GM23338 (cell line): ENCODE results near the gene NFIA. TPM values are rescaled to one million over a fixed set of nuclear protein-coding genes. Genes with fewer than 3 reads are reported as not detected.

Source experiments
- ATAC-seq: fragments of 200-7000 bp; cut with Tn5 transposase; 3 replicates; pipeline ENCODE4 v1.9.1; 2020
- DNase-seq: peaks from one replicate; pipeline ENCODE4 v3.0.0-alpha.2; 2015; ENCODE audit warnings: low spot score
- H2AFZ ChIP-seq: fragments of 200-600 bp; sonication (generic); 2 replicates; pipeline ENCODE4 v1.8.0; 2016; ENCODE audit warnings: antibody characterized with exemption, mild to moderate bottlenecking, moderate library complexity
- H3F3A ChIP-seq: fragments of 200-600 bp; sonication (generic); replicated peaks from 2 replicates; pipeline ENCODE4 v1.8.0; 2017; ENCODE audit warnings: antibody characterized with exemption, mixed run types, low read depth
- H3K27ac ChIP-seq: fragments of 200-600 bp; sonication (generic); 2 replicates; pipeline ENCODE4 v1.6.1; 2016; ENCODE audit warnings: low read depth
- H3K27me3 ChIP-seq: fragments of 200-600 bp; sonication (generic); 2 replicates; pipeline ENCODE4 v1.8.0; 2016; ENCODE audit warnings: mild to moderate bottlenecking, mixed run types, moderate library complexity; ENCODE audit not compliant: insufficient read depth
- H3K36me3 ChIP-seq: fragments of 200-600 bp; sonication (generic); 2 replicates; pipeline ENCODE4 v1.8.0; 2016; ENCODE audit warnings: mild to moderate bottlenecking; ENCODE audit not compliant: insufficient read depth
- H3K4me1 ChIP-seq: fragments of 200-600 bp; sonication (generic); 2 replicates; pipeline ENCODE4 v1.8.0; 2016; ENCODE audit warnings: mild to moderate bottlenecking, moderate library complexity; ENCODE audit not compliant: insufficient read depth
- H3K4me2 ChIP-seq: fragments of 200-600 bp; sonication (generic); 2 replicates; pipeline ENCODE4 v1.7.1; 2017; ENCODE audit warnings: mixed run types
- H3K4me3 ChIP-seq: fragments of 200-600 bp; sonication (generic); 2 replicates; pipeline ENCODE4 v1.6.1; 2016; ENCODE audit warnings: mixed run types
- H3K79me2 ChIP-seq: fragments of 200-600 bp; sonication (generic); replicated peaks from 2 replicates; pipeline ENCODE4 v1.8.0; 2017; ENCODE audit warnings: mild to moderate bottlenecking; ENCODE audit not compliant: insufficient read depth
- H3K9me2 ChIP-seq: fragments of 200-600 bp; sonication (generic); 2 replicates; pipeline ENCODE4 v1.8.0; 2017; ENCODE audit not compliant: insufficient read depth
- H4K20me1 ChIP-seq: fragments of 200-600 bp; sonication (generic); replicated peaks from 2 replicates; pipeline ENCODE4 v1.8.0; 2017; ENCODE audit warnings: mild to moderate bottlenecking; ENCODE audit not compliant: insufficient read depth
- H3K27ac Mint-ChIP-seq: 2 replicates; pipeline ENCODE4 v1.8.0; 2020; ENCODE audit warnings: inconsistent platforms, mild to moderate bottlenecking, moderate library complexity, mixed read lengths
- H3K27me3 Mint-ChIP-seq: 3 replicates; pipeline ENCODE4 v1.8.0; 2022; ENCODE audit warnings: low read depth, mild to moderate bottlenecking, moderate library complexity, mixed read lengths, inconsistent platforms; ENCODE audit not compliant: insufficient read depth, poor library complexity
- H3K36me3 Mint-ChIP-seq: 3 replicates; pipeline ENCODE4 v1.8.0; 2021; ENCODE audit warnings: low read depth, mild to moderate bottlenecking, inconsistent platforms, moderate library complexity, mixed read lengths
- H3K4me1 Mint-ChIP-seq: 3 replicates; pipeline ENCODE4 v1.8.0; 2020; ENCODE audit warnings: mild to moderate bottlenecking, inconsistent platforms, mixed read lengths
- H3K4me3 Mint-ChIP-seq: 3 replicates; pipeline ENCODE4 v1.8.0; 2021; ENCODE audit warnings: moderate library complexity, mild to moderate bottlenecking, inconsistent platforms, mixed read lengths
- H3K9me3 Mint-ChIP-seq: 3 replicates; pipeline ENCODE4 v1.8.0; 2020; ENCODE audit warnings: moderate library complexity, mild to moderate bottlenecking, inconsistent platforms, mixed read lengths
- CREB1 ChIP-seq: fragments of 250-450 bp; sonication (Bioruptor Pico); IDR thresholded peaks from 2 replicates; pipeline ENCODE4 v1.5.0; 2020; ENCODE audit warnings: low read depth, mild to moderate bottlenecking, moderate library complexity
- CTCF ChIP-seq, 2 experiments: fragments of 200-600 bp in 1 of 2; sonication (generic) in 1 of 2; conservative IDR thresholded peaks; 2 replicates each; pipeline versions ENCODE4 v1.5.1 to v1.6.1; 2016 to 2017; ENCODE audit warnings: antibody characterized with exemption in 2 of 2, low read depth in 2 of 2, mild to moderate bottlenecking in 2 of 2, moderate library complexity in 1 of 2
- ETS1 ChIP-seq: IDR thresholded peaks from 2 replicates; pipeline ENCODE4 v1.6.1; 2016; ENCODE audit warnings: antibody characterized with exemption
- EZH2 ChIP-seq: fragments of 200-600 bp; sonication (generic); IDR thresholded peaks from one replicate; pipeline ENCODE4 v1.8.0; 2017; ENCODE audit warnings: antibody characterized with exemption, mild to moderate bottlenecking, low read depth; ENCODE audit not compliant: unreplicated experiment
- EZH2phosphoT487 ChIP-seq: fragments of 200-600 bp; sonication (generic); IDR thresholded peaks from one replicate; pipeline ENCODE4 v1.8.1; 2018; ENCODE audit warnings: antibody characterized with exemption; ENCODE audit not compliant: unreplicated experiment
- JUNB ChIP-seq: IDR thresholded peaks from one replicate; pipeline ENCODE4 v1.6.1; 2016; ENCODE audit warnings: antibody characterized with exemption; ENCODE audit not compliant: unreplicated experiment
- NANOG ChIP-seq: IDR thresholded peaks from 2 replicates; pipeline ENCODE4 v1.6.1; 2016; ENCODE audit warnings: antibody characterized with exemption, borderline replicate concordance
- POLR2AphosphoS5 ChIP-seq: IDR thresholded peaks from 2 replicates; pipeline ENCODE4 v1.6.1; 2016; ENCODE audit warnings: antibody characterized with exemption, low read depth
- REST ChIP-seq: IDR thresholded peaks from one replicate; pipeline ENCODE4 v1.6.1; 2018; ENCODE audit warnings: antibody characterized with exemption; ENCODE audit not compliant: unreplicated experiment
- STAT1 ChIP-seq: IDR thresholded peaks from one replicate; pipeline ENCODE4 v1.6.1; 2016; ENCODE audit warnings: antibody characterized with exemption; ENCODE audit not compliant: unreplicated experiment
- ZNF331 ChIP-seq: fragments of 250-450 bp; sonication (Bioruptor Pico); IDR thresholded peaks from 2 replicates; pipeline ENCODE4 v1.5.0; 2020; ENCODE audit warnings: low read depth, mild to moderate bottlenecking, moderate library complexity
- ZNF462 ChIP-seq: fragments of 250-450 bp; sonication (Bioruptor Pico); IDR thresholded peaks from 2 replicates; pipeline ENCODE4 v1.5.0; 2020; ENCODE audit warnings: mild to moderate bottlenecking, moderate library complexity
- polyA plus RNA-seq: library from polyadenylated mRNA; unstranded; fragments of >200 nt; fragmentation: Nextera tagmentation; extraction: Ambion mirVana; gene quantifications from 2 replicates; pipeline ENCODE4 v1.2.1, GENCODE V29; 2016
- total RNA-seq: library from RNA; depleted of rRNA; stranded (reverse); fragments of >200 nt; shearing (Covaris generic); gene quantifications from 2 replicates; pipeline ENCODE4 v1.2.3, GENCODE V29; 2014

The NFIA gene
- total and polyA plus RNA-seq, 2 experiments from 2014 or later: 0.97 to 2.3 TPM

GRCh38 chr1:61151565-61151964 lies 69.2 kb downstream of the NFIA start (continued):
- TF ChIP-seq ETS1 (no peak), ZNF331 (no peak), NANOG (no peak), CTCF (conservative IDR thresholded peaks at IDR 0.05; ENCODE audit: low read depth in 2 of 2) (no peak), JUNB (no peak), CREB1 (CRISPR knock-in tag) (no peak), STAT1 (no peak), EZH2 (no peak)

GRCh38 chr1:61152066-61152465 lies 69.7 kb downstream of the NFIA start:
- Histone ChIP-seq H3K4me1 (peaks cover 10% of the 10 kb centered on the region; the same call in 1 of the 2 replicates), H3K4me2 (no peak overlapping the region), H2AFZ (no peak overlapping the region), H3K36me3 (no peaks in the 10 kb centered on the region), H3K27me3 (no peaks in the 10 kb centered on the region), H3K9me2 (no peaks in the 10 kb centered on the region), H3K79me2 (no peaks in the 10 kb centered on the region), H3K27ac (no peak overlapping the region), H3K4me3 (no peak overlapping the region), H3F3A (no peaks in the 10 kb centered on the region), H4K20me1 (no peaks in the 10 kb centered on the region)
- DNase-seq (no peak), ATAC-seq (no peak)
- no peak overlapping the region for H3K27ac Mint-ChIP-seq
- H3K27me3 Mint-ChIP-seq: peaks cover 3% of the 10 kb centered on the region
- H3K4me3 Mint-ChIP-seq: no peak overlapping the region
- no peaks in the 10 kb centered on the region for H3K36me3 Mint-ChIP-seq
- peaks cover 28% of the 10 kb centered on the region for H3K4me1 Mint-ChIP-seq
- no peaks in the 10 kb centered on the region for H3K9me3 Mint-ChIP-seq
- no peak for TF ChIP-seq EZH2
- no peak for TF ChIP-seq JUNB
- no peak for TF ChIP-seq STAT1
- TF ChIP-seq EZH2phosphoT487: no peak
- TF ChIP-seq ZNF462 (CRISPR knock-in tag): no peak
- TF ChIP-seq REST: no peak
- TF ChIP-seq POLR2AphosphoS5: no peak
